ENCODE data around the gene OSBP2. TPM values are rescaled to one million over a fixed set of nuclear protein-coding genes. Genes with fewer than 3 reads are reported as not detected.
"Not testable (repeated sequence)": the region's sequence is repeated elsewhere in the genome, so short reads cannot be mapped to it uniquely, and the experiment has no call there.

OSBP2 gene
- polyA plus RNA-seq, 1 donor, result 4.4 TPM

GRCh38 chr22:30718938-30719337 lies 24.3 kb downstream of the OSBP2 start:
- no peak for DNase-seq

DNA sequence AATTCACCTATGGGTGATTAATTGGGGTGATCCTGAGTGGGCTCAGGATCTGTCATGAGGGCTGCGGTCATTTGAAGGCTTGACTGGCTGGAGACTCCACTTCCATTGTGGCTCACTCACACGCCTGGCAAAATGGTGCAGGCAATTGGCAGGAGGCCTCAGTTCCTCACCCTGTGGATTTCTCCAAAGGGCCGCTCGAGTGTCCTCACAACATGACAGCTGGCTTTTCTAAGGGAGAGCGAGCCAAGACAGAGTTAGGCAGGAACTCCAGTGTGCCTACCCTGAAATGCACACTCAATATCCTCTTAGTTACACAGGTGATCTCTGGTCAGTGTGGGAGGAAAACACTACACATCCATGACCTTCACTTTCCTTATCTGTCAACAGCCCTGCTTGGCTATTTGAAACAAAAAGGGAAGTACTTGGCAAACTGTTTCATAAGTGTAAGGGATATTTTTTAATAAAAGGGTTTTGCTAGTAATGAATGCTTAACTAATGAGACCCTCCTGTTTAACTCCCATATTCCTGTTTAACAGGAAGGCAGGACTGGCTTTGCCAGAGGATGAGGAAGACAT lies 25.7 kb downstream of the OSBP2 start:
- no peak for DNase-seq

- DNase-seq, result no peak
Observed at GRCh38 chr22:30721741-30722140, 27.1 kb downstream of the OSBP2 start.

DNA sequence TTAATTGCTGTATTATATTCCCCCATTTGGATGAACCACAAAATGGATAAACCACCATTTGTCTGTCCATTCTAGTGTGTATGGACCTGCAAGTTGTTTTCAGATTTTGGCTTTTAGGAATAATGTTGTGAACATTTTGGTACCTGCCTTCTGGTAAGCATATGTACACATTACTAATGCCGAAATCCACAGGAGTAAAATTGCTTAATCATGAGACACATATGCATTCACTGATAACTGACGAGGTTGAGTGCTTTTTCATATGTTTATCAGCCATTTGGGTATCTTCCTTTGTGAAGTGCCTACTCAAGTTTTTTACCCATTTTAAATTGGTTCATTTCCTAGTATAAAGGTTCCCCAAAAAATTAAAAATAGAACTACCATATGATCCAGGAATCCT lies 34.2 kb downstream of the OSBP2 start:
- no peak for DNase-seq

- no peak for DNase-seq
Observed at GRCh38 chr22:30731658-30732057, 37.0 kb downstream of the OSBP2 start.

GRCh38 chr22:30732426-30732825 lies 37.8 kb downstream of the OSBP2 start:
- no peak for DNase-seq

GRCh38 chr22:30733181-30733631 lies 38.5 kb downstream of the OSBP2 start:
- DNase-seq, result no peak

- DNase-seq, result not testable (repeated sequence)
Observed at GRCh38 chr22:30740007-30740406, 45.3 kb downstream of the OSBP2 start.

- not testable (repeated sequence) for DNase-seq
Observed at GRCh38 chr22:30740511-30740910, 45.8 kb downstream of the OSBP2 start.

DNA sequence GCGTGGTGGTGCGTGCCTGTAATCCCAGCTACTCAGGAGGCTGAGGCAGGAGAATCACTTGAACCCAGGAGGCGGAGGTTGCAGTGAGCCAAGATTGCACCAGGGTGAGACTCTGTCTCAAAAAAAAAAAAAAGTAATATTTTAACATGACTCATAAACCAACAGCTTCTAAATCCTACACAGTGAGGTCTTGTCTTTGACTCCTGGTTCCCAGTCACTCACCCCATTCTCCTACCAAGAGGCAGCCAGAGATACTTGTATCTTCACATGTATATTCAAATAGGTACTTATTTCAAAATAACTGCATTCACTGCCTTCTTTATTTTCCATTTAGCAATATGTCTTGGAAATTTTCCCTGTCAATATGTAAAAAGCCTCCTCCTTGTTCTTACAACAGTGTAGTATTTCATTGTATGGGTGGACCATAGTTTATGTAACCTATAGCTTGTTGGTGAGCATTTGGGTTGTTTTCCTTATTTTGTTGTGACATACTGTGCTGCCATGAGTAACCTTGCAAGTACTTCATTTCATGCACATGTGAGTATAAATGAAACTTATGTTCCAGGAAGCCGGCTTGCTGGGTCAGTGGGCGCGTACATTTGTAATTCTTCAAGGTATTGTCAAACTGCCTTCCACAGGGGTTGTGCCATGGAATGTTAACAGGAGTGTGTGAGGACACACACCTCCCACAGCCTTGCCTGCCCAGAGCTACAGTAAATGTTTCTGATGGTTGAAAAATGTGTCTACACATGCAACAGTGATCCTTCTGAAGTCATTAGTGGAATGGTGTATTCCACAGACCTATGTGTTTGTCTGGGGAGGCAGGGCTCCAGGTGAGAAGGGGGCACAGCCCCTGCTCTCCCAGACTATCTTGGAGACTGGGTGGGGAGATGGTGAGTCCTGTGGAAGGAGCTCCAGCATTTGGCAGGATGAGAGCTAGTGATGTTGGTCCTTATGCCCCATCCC lies 47.9 kb downstream of the OSBP2 start:
- DNase-seq, result no peak

GRCh38 chr22:30743257-30744020 lies 48.8 kb downstream of the OSBP2 start:
- DNase-seq, result no peak

DNA sequence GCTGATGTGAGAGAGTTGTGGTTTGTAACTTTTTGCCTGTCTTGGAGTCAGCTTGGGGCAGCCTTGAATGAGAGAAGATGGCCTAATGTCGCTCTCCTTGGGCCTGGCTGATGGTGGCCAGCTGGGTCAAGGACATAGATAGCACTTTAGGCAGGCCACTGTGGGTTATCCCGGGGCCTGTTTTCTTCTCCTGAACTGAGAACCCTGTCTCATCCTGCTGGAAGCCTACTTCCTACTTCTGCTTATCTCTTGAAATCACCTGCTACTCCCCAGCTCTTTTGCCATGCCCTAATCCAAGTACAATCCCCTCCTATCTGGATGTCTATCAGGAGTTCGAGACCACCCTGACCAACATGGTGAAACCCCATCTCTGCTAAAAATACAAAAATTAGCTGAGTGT lies 49.5 kb downstream of the OSBP2 start:
- no peak for DNase-seq

DNA sequence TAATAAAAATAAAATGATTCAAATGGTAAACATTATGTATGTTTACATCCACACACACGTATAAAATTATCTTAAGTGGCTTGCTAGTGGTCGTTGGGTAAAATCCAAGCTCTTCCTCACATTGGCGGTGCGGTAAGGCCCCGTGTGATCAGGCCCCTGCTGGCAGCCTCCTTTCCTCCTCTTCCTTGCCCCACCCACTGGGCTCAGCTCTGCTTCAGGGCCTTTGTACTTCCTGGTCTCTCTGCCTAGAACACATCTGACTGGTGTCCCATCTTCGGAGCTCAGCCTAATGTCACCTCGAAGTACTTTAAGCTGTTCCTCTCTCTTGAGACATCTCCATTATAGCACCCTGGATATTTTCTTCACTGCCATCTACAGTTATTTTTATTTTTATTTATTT lies 52.8 kb downstream of the OSBP2 start:
- no peak for DNase-seq

DNA sequence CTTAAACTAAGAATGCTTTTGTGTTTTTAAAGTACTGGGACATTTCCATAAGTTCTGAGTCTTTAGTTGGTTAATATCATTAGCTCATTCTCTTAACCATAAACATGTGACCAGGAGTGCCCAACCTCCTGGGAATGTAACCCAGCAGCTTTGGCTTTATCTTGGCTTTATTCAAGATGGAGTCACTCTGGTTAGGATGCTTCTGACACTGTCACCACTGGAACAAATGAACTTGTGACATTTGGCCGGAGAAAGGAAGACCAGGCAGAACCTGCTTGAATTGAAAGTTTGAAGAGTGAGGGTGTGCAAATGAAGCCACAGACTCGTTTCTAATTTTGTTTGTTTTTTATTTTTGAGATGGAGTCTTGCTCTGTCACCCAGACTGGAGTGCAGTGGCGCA lies 54.6 kb downstream of the OSBP2 start:
- DNase-seq, result no peak

GRCh38 chr22:30749849-30750248 lies 55.2 kb downstream of the OSBP2 start:
- DNase-seq, result no peak

GRCh38 chr22:30751529-30751928 lies 56.9 kb downstream of the OSBP2 start:
- DNase-seq, result no peak

- no peak for DNase-seq
Observed at GRCh38 chr22:30752771-30753170, 58.1 kb downstream of the OSBP2 start.

- no peak for DNase-seq
Observed at GRCh38 chr22:30753701-30754100, 59.0 kb downstream of the OSBP2 start.

- DNase-seq, result no peak
Observed at GRCh38 chr22:30754521-30754920, 59.8 kb downstream of the OSBP2 start.

DNA sequence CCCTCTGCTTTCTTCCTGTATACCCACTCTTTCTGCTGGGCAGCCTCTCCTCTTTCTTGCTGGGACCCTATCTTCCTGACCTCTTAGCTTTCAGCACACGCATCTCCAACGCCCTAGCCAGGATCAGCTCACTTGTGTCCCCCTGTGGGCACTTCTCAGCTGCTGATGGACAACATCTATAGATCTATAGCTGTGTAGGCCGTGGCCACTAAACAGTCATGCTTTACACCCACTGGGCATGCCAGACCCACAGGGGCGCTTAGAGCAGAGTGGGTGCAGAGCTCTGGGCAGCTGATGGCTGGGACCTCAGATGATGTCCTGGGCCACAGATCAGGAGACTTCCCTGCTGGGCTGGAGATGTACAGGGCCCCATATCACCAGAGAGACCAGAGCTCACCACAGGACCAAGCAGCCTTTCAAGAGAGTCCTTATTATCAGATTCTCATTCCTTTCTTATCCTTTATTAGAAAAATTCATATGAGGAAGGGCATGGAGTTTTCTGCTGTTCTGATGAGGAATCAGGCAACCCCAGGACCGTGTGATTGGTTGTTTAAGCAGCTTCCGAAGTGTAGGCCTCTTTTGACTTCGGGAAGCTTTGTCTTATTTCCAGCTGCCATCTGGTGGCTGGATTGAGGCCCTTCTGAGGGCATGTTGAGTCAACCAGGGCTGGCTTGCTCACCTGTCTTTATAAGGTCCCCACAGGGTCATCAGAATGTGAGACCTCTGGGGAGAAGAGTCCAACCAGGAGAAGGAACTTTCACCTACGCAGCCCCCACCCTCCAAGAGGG lies 60.5 kb downstream of the OSBP2 start:
- DNase-seq, result peak; percentile 44

DNA sequence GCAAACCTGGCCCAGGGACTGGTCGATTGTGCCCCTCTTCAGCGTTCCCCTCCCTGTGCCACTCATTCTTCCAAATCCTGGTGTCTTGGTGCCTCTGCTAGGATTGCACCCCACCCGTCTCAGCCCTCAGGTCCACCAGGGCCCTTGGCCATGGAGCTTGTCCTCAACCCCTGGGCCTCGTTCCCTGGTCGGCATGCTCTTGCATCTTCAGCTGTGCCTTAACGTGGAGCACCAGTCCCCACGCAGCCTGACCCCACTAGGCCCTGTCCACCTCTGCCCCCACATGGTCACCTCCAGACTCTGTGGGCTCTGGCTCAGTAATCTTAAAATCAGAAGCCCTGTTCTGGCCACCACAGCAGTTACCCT lies 61.1 kb downstream of the OSBP2 start:
- DNase-seq, result no peak
